Measurements from ENCODE around the gene MPZL2. TPM values are rescaled to one million over a fixed set of nuclear protein-coding genes. Genes with fewer than 3 reads are reported as not detected.

MPZL2 gene
- total and polyA plus RNA-seq, 2 of the 13 experiments (the other 11 are each of a cell fraction or from before 2014, with no cell fraction given) = 27.9 to 53.7 TPM

DNA sequence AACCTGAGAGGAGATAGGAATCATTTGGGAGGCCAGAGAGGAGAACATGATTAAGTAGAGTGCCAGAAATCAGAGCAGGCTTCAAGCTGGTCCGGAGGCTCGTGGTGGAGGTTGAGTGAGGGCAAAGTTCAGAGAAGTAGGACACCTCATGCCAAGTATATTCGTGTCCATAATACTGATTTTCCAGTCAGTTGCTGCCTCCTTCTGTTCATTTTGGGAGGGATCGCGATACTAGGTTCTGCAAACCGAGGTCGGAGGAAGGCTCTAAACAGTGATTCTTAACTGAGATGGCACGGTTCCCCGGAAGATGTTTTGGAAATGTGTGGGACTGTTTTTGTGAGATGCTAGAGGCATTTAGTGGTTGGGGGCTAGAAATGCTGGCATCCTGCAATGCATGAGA is 26.8 kb upstream of the MPZL2 start (continued):
- TF ChIP-seq TFDP1 (CRISPR knock-in tag; IDR thresholded peaks at IDR 0.05; ENCODE audit: borderline replicate concordance) = peak; percentile 63; the same call in 1 of the 2 replicates
- TF ChIP-seq SAP130 (CRISPR knock-in tag; IDR thresholded peaks at IDR 0.05; ENCODE audit: low read depth) = peak; percentile 48; the same call in 1 of the 2 replicates
- no peak for TF ChIP-seq ZSCAN30 (CRISPR knock-in tag; IDR thresholded peaks at IDR 0.05)
- no peak for TF ChIP-seq KDM4B (CRISPR knock-in tag; IDR thresholded peaks at IDR 0.05)
- TF ChIP-seq GATAD1 (CRISPR knock-in tag; IDR thresholded peaks at IDR 0.05) = 0 out of 2 replicates have a peak, but pooled peaks have one; percentile 29
- TF ChIP-seq NFE2L2 (IDR thresholded peaks at IDR 0.05; ENCODE audit: low read length) = no peak
- TF ChIP-seq IRF2 (CRISPR knock-in tag; IDR thresholded peaks at IDR 0.05) = peak; percentile 68; the same call in 1 of the 2 replicates
- TF ChIP-seq EZH2 (conservative IDR thresholded peaks at IDR 0.05; ENCODE audit: low read depth, low read length) = no peak
- peak; percentile 99 for TF ChIP-seq HINFP (CRISPR knock-in tag; IDR thresholded peaks at IDR 0.05; ENCODE audit: low read depth)
- TF ChIP-seq, protein P1, sequence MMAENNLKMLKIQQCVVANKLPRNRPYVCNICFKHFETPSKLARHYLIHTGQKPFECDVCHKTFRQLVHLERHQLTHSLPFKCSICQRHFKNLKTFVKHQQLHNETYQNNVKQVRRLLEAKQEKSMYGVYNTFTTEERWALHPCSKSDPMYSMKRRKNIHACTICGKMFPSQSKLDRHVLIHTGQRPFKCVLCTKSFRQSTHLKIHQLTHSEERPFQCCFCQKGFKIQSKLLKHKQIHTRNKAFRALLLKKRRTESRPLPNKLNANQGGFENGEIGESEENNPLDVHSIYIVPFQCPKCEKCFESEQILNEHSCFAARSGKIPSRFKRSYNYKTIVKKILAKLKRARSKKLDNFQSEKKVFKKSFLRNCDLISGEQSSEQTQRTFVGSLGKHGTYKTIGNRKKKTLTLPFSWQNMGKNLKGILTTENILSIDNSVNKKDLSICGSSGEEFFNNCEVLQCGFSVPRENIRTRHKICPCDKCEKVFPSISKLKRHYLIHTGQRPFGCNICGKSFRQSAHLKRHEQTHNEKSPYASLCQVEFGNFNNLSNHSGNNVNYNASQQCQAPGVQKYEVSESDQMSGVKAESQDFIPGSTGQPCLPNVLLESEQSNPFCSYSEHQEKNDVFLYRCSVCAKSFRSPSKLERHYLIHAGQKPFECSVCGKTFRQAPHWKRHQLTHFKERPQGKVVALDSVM (CRISPR knock-in tag; IDR thresholded peaks at IDR 0.05) = peak; percentile 96
- TF ChIP-seq ZNF354B (CRISPR knock-in tag; IDR thresholded peaks at IDR 0.05) = no peak
- TF ChIP-seq MIXL1 (CRISPR knock-in tag; IDR thresholded peaks at IDR 0.05) = peak; percentile 68; the same call in 1 of the 2 replicates
- no peak for TF ChIP-seq ZSCAN9 (CRISPR knock-in tag; IDR thresholded peaks at IDR 0.05; ENCODE audit: borderline replicate concordance)
- peak; percentile 45; the same call in 1 of the 2 replicates for TF ChIP-seq NCOR1 (IDR thresholded peaks at IDR 0.05; ENCODE audit: borderline replicate concordance, low read length)
- TF ChIP-seq FOXK1 (CRISPR knock-in tag; IDR thresholded peaks at IDR 0.05; ENCODE audit: borderline replicate concordance, low read depth) = peak; percentile 42; the same call in 1 of the 2 replicates
- TF ChIP-seq SOX6 (IDR thresholded peaks at IDR 0.05) = no peak
- peak; percentile 41; the same call in 1 of the 2 replicates for TF ChIP-seq SOX6 (CRISPR knock-in tag; IDR thresholded peaks at IDR 0.05)
- TF ChIP-seq TFDP2 (CRISPR knock-in tag; IDR thresholded peaks at IDR 0.05) = peak; percentile 40; the same call in 1 of the 2 replicates
- TF ChIP-seq ZNF232 (CRISPR knock-in tag; IDR thresholded peaks at IDR 0.05; ENCODE audit: borderline replicate concordance) = no peak
- no peak for TF ChIP-seq GABPB1 (CRISPR knock-in tag; IDR thresholded peaks at IDR 0.05)
- 0 out of 2 replicates have a peak, but pooled peaks have one; percentile 21 for TF ChIP-seq DRAP1 (CRISPR knock-in tag; IDR thresholded peaks at IDR 0.05)
- TF ChIP-seq GABPA (IDR thresholded peaks at IDR 0.05; ENCODE audit: low read depth, low read length) = no peak
- peak; percentile 46 for TF ChIP-seq GABPA (CRISPR knock-in tag; IDR thresholded peaks at IDR 0.05; ENCODE audit: low read depth)
- TF ChIP-seq, protein P2, sequence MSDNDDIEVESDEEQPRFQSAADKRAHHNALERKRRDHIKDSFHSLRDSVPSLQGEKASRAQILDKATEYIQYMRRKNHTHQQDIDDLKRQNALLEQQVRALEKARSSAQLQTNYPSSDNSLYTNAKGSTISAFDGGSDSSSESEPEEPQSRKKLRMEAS (IDR thresholded peaks at IDR 0.05) = peak; percentile 78
